Measurements from ENCODE around the gene RAP1B. TPM values are rescaled to one million over a fixed set of nuclear protein-coding genes. Genes with fewer than 3 reads are reported as not detected.

Gene RAP1B
- total RNA-seq, 2 experiments from 2014 or later, result 256 to 261 TPM

GRCh38 chr12:68579254-68579653 is 31.4 kb upstream of the RAP1B start:
- no peaks in the 10 kb centered on the region for H3K27me3 Mint-ChIP-seq
- intact Hi-C loops (cut with DNase I, micrococcal nuclease), result no loop called here
- POLR2A ChIA-PET, result interaction anchor here (0.6 to 2.5 kb wide), 8 partner anchors 8 to 214 kb away, joined by 3 to 27 read pairs (median 6); partner anchors contain the start of gene RAP1B
- peak overlapping the region; percentile 63 for H3K4me3 Mint-ChIP-seq
- no peaks in the 10 kb centered on the region for H3K36me3 ChIP-seq (ENCODE audit: insufficient read depth, low read length)
- no peaks in the 10 kb centered on the region for H3K9me3 Mint-ChIP-seq
- H3K27ac Mint-ChIP-seq, result peak overlapping the region; percentile 68
- CTCF ChIA-PET, result no interaction called here
- peaks cover 11% of the 10 kb centered on the region for H3K4me1 ChIP-seq (ENCODE audit: insufficient read depth, low read length)
- peaks cover 38% of the 10 kb centered on the region for H3K4me1 Mint-ChIP-seq (ENCODE audit: low read depth)
- DNase-seq (no peak), ATAC-seq (ENCODE audit: poor library complexity) (no peak)
- no peaks in the 10 kb centered on the region for H3K27me3 ChIP-seq (ENCODE audit: control insufficient read depth in 1 of 2, insufficient read depth in 2 of 2, low read length in 2 of 2)
- TF ChIP-seq, protein P1, sequence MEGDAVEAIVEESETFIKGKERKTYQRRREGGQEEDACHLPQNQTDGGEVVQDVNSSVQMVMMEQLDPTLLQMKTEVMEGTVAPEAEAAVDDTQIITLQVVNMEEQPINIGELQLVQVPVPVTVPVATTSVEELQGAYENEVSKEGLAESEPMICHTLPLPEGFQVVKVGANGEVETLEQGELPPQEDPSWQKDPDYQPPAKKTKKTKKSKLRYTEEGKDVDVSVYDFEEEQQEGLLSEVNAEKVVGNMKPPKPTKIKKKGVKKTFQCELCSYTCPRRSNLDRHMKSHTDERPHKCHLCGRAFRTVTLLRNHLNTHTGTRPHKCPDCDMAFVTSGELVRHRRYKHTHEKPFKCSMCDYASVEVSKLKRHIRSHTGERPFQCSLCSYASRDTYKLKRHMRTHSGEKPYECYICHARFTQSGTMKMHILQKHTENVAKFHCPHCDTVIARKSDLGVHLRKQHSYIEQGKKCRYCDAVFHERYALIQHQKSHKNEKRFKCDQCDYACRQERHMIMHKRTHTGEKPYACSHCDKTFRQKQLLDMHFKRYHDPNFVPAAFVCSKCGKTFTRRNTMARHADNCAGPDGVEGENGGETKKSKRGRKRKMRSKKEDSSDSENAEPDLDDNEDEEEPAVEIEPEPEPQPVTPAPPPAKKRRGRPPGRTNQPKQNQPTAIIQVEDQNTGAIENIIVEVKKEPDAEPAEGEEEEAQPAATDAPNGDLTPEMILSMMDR (IDR thresholded peaks at IDR 0.05), result no peak
- no peak overlapping the region for H3K27ac ChIP-seq (ENCODE audit: low read depth in 1 of 2, low read length in 2 of 2)
- H3K4me3 ChIP-seq (ENCODE audit: low read length), result no peak overlapping the region
- no peaks in the 10 kb centered on the region for H3K36me3 Mint-ChIP-seq (ENCODE audit: low read depth)
- no peaks in the 10 kb centered on the region for H3K9me3 ChIP-seq (ENCODE audit: control insufficient read depth in 1 of 2, insufficient read depth in 1 of 2, low read length in 2 of 2)

- POLR2A ChIA-PET, result interaction anchor here (1.1 to 1.8 kb wide), 2 partner anchors 21 to 30 kb away, joined by 3 to 8 read pairs; partner anchors contain the start of gene RAP1B
- DNase-seq (no peak), ATAC-seq (ENCODE audit: poor library complexity) (no peak)
- Mint-ChIP-seq H3K4me3 (no peak overlapping the region), H3K4me1 (ENCODE audit: low read depth) (peaks cover 46% of the 10 kb centered on the region), H3K36me3 (ENCODE audit: low read depth) (no peaks in the 10 kb centered on the region), H3K9me3 (no peaks in the 10 kb centered on the region), H3K27me3 (no peaks in the 10 kb centered on the region), H3K27ac (no peak overlapping the region)
- TF ChIP-seq, protein P1 (IDR thresholded peaks at IDR 0.05), result no peak
- CTCF ChIA-PET, result no interaction called here
- Histone ChIP-seq H3K4me3 (ENCODE audit: low read length) (no peak overlapping the region), H3K9me3 (ENCODE audit: control insufficient read depth in 1 of 2, insufficient read depth in 1 of 2, low read length in 2 of 2) (no peaks in the 10 kb centered on the region), H3K4me1 (ENCODE audit: insufficient read depth, low read length) (peaks cover 11% of the 10 kb centered on the region), H3K27ac (ENCODE audit: low read depth in 1 of 2, low read length in 2 of 2) (no peak overlapping the region), H3K27me3 (ENCODE audit: control insufficient read depth in 1 of 2, insufficient read depth in 2 of 2, low read length in 2 of 2) (no peaks in the 10 kb centered on the region), H3K36me3 (ENCODE audit: insufficient read depth, low read length) (no peaks in the 10 kb centered on the region)
- intact Hi-C loops (cut with DNase I, micrococcal nuclease), result loop anchor here in 1 of 2 experiments (5.0 kb wide), 1 partner anchor 39 kb away; no protein-coding TSS in a partner anchor
Observed at GRCh38 chr12:68580911-68581310, 29.8 kb upstream of the RAP1B start.

DNA sequence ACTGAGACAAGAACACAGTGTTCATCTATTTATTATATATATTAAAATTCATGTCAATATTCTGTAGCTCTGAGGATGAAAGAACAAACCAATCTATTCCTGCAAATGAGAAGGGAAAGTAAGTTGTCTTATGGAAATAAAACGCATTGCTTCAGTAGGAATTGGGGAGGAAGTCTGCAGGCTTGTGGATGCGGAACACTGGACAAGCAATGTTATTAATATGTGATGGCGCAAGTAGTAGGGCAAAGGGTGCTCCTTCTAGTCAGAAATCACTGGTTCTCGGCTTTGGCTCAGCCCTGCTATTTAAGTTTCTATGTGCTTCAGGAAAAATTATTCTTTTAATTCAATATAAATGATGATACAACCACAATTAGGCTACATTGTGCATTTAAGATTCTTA is 28.8 kb upstream of the RAP1B start:
- intact Hi-C loops (cut with DNase I, micrococcal nuclease), result loop anchor here in 1 of 2 experiments (5.0 kb wide), 1 partner anchor 40 kb away; no protein-coding TSS in a partner anchor
- no peaks in the 10 kb centered on the region for H3K36me3 Mint-ChIP-seq (ENCODE audit: low read depth)
- Histone ChIP-seq H3K4me1 (ENCODE audit: insufficient read depth, low read length) (peaks cover 11% of the 10 kb centered on the region), H3K4me3 (ENCODE audit: low read length) (no peak overlapping the region), H3K36me3 (ENCODE audit: insufficient read depth, low read length) (no peaks in the 10 kb centered on the region), H3K9me3 (ENCODE audit: control insufficient read depth in 1 of 2, insufficient read depth in 1 of 2, low read length in 2 of 2) (no peaks in the 10 kb centered on the region), H3K27me3 (ENCODE audit: control insufficient read depth in 1 of 2, insufficient read depth in 2 of 2, low read length in 2 of 2) (no peaks in the 10 kb centered on the region), H3K27ac (ENCODE audit: low read depth in 1 of 2, low read length in 2 of 2) (no peak overlapping the region)
- H3K27me3 Mint-ChIP-seq, result no peaks in the 10 kb centered on the region
- no peaks in the 10 kb centered on the region for H3K9me3 Mint-ChIP-seq
- DNase-seq (no peak), ATAC-seq (ENCODE audit: poor library complexity) (no peak)
- TF ChIP-seq, protein P1 (IDR thresholded peaks at IDR 0.05), result no peak
- H3K27ac Mint-ChIP-seq, result no peak overlapping the region
- ChIA-PET CTCF (interaction anchor here (1.4 kb wide), 1 partner anchor 12 kb away, joined by 8 read pairs; no protein-coding TSS in a partner anchor), POLR2A (interaction anchor here (0.7 to 1.8 kb wide), 4 partner anchors 10 to 29 kb away, joined by 3 to 8 read pairs (median 4); partner anchors contain the start of gene RAP1B)
- no peak overlapping the region for H3K4me3 Mint-ChIP-seq
- peaks cover 47% of the 10 kb centered on the region for H3K4me1 Mint-ChIP-seq (ENCODE audit: low read depth)
